ENCODE data around the gene SPINK8. TPM values are rescaled to one million over a fixed set of nuclear protein-coding genes. Genes with fewer than 3 reads are reported as not detected.

SPINK8 gene
- total and polyA plus RNA-seq, 8 donors = not detected

DNA sequence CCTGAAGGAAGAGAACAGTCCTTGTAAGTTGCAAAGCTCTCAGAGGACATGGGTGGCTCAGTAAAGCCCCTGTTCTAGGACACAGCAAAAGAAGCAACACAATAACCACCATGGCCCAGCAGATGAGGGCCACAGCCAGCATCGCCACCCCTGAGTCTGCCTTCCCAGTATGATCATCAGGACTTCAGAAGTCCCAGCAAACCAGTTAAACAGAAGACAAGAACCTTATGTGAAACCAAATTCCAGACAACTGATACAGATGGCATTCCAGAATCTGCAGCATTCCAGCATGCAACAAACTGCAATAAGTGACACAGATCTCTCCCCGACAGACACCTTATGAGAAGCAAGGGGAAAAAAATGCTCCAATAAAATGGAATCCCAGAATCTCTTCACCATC, 30.4 kb downstream of the SPINK8 start:
- intact Hi-C loops (cut with DNase I; ENCODE audit: low total_unique reads) = no loop called here
- Histone ChIP-seq H3K27ac (no peak overlapping the region), H3K27me3 (no peaks in the 10 kb centered on the region), H3K36me3 (peaks cover 3 to 5% (median 4%) of the 10 kb centered on the region in 4 donors), H3K9me3 (no peaks in the 10 kb centered on the region), H3K4me1 (peaks cover 7 to 39% (median 29%) of the 10 kb centered on the region in 4 donors), H3K4me3 (no peak overlapping the region)
- no peak for DNase-seq
- TF ChIP-seq, protein P1, sequence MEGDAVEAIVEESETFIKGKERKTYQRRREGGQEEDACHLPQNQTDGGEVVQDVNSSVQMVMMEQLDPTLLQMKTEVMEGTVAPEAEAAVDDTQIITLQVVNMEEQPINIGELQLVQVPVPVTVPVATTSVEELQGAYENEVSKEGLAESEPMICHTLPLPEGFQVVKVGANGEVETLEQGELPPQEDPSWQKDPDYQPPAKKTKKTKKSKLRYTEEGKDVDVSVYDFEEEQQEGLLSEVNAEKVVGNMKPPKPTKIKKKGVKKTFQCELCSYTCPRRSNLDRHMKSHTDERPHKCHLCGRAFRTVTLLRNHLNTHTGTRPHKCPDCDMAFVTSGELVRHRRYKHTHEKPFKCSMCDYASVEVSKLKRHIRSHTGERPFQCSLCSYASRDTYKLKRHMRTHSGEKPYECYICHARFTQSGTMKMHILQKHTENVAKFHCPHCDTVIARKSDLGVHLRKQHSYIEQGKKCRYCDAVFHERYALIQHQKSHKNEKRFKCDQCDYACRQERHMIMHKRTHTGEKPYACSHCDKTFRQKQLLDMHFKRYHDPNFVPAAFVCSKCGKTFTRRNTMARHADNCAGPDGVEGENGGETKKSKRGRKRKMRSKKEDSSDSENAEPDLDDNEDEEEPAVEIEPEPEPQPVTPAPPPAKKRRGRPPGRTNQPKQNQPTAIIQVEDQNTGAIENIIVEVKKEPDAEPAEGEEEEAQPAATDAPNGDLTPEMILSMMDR (IDR thresholded peaks at IDR 0.05) = no peak
- TF ChIP-seq POLR2AphosphoS5 (IDR thresholded peaks at IDR 0.05) = no peak
- no peak for TF ChIP-seq POLR2A (IDR thresholded peaks at IDR 0.05)
- TF ChIP-seq EP300 (IDR thresholded peaks at IDR 0.05) = no peak
- WGBS, 5 donors = 94 to 100% (median 98%) methylated on average over 2 of the region's 2 CpGs

DNA sequence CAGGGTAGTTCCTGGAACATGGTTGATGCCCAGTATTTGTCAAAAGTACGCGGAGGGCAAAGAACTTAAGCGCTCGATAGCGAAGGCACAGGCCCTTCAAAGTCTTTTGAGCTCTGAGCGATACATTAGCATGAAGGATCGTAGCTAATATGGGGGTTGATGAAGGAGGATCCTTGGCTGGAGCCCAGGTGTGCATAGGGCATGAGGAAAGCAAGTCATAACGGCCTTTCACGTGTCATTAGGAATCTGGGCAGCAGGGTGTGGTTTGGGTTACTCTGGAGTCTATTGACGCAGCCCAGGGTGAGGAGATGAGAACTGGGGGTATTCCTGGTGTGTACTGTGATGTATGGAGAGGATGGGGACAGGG, 31.7 kb downstream of the SPINK8 start:
- WGBS, 5 donors = 2 to 6% (median 4%) methylated on average over 10 of the region's 10 CpGs
- H3K27ac ChIP-seq = peak overlapping the region; percentile 93 to 98 (median 98)
- H3K4me1 ChIP-seq = peaks cover 7 to 42% (median 32%) of the 10 kb centered on the region in 4 donors

DNA sequence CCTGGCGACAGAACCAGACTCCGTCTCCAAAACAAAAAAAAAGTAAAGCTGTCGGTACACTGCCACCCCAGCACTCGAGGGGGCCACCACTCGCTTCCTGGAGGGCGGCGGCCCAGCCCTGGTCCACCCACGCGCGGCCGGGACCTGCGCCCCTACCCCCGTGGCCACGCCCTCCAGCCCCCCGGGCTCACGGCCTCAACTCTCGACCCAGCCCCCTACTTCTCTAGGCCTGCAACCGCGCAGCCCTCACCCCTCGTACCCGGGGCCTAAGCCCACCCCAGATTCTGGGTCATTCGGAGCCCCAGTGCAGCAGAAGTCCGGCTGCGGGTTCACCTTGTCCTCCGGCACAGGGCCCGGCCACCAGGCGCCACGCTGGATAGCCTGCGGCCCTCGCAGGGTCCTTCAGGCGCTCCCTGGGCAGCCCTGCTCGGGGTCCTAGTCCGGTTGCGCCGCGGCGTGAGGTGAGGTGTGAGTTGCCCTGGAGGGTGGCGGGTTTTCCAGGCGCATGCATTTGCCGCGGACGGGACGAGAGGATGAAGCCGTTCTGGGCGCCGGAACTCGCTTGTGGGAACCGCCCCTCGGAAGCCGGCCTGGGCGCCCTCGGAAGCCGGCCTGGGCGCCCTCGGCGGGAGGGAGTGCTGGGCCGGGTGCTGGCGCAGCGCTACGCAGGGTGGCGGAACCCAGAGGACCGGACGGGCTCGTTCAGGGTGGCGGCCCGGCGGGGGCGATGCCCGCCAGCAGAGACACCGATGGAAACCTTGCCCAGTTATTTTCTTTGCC, 32.3 kb downstream of the SPINK8 start, which contains the start of gene NME6:
TSS of gene NME6 (minus strand) at position 348 of the 780 bp plus-strand sequence.
- WGBS, 5 donors = 0 to 2% (median 1%) methylated on average over 22 to 70 of the region's 70 CpGs
- H3K4me1 ChIP-seq = peaks cover 7 to 42% (median 32%) of the 10 kb centered on the region in 4 donors
- intact Hi-C loops (cut with DNase I; ENCODE audit: low total_unique reads) = no loop called here
- DNase-seq = peak; percentile 92 to 97
- H3K36me3 ChIP-seq = peaks cover 19 to 23% (median 22%) of the 10 kb centered on the region in 4 donors
- H3K27ac ChIP-seq = peak within 1 kb of the TSS; percentile 93 to 98 (median 98)
- TF ChIP-seq POLR2A (IDR thresholded peaks at IDR 0.05) (peak in 2 of 4 donors; percentile 13 to 21), POLR2AphosphoS5 (IDR thresholded peaks at IDR 0.05) (peak; percentile 58 to 91 (median 81)), EP300 (IDR thresholded peaks at IDR 0.05) (no peak)
- H3K4me3 ChIP-seq = peak within 1 kb of the TSS; percentile 79 to 94 (median 89)
- H3K27me3 ChIP-seq = no peaks in the 10 kb centered on the region
- no peaks in the 10 kb centered on the region for H3K9me3 ChIP-seq

More for the DNA sequence above, 31.7 kb downstream of the SPINK8 start:
- H3K27me3 ChIP-seq = no peaks in the 10 kb centered on the region
- H3K4me3 ChIP-seq = peak overlapping the region; percentile 79 to 94 (median 89)
- intact Hi-C loops (cut with DNase I; ENCODE audit: low total_unique reads) = no loop called here
- TF ChIP-seq POLR2A (IDR thresholded peaks at IDR 0.05) (no peak), POLR2AphosphoS5 (IDR thresholded peaks at IDR 0.05) (no peak), EP300 (IDR thresholded peaks at IDR 0.05) (no peak)
- TF ChIP-seq, protein P1 (IDR thresholded peaks at IDR 0.05) = no peak
- no peaks in the 10 kb centered on the region for H3K9me3 ChIP-seq
- peaks cover 14 to 17% (median 16%) of the 10 kb centered on the region in 4 donors for H3K36me3 ChIP-seq
- DNase-seq = peak; percentile 26 to 75

DNA sequence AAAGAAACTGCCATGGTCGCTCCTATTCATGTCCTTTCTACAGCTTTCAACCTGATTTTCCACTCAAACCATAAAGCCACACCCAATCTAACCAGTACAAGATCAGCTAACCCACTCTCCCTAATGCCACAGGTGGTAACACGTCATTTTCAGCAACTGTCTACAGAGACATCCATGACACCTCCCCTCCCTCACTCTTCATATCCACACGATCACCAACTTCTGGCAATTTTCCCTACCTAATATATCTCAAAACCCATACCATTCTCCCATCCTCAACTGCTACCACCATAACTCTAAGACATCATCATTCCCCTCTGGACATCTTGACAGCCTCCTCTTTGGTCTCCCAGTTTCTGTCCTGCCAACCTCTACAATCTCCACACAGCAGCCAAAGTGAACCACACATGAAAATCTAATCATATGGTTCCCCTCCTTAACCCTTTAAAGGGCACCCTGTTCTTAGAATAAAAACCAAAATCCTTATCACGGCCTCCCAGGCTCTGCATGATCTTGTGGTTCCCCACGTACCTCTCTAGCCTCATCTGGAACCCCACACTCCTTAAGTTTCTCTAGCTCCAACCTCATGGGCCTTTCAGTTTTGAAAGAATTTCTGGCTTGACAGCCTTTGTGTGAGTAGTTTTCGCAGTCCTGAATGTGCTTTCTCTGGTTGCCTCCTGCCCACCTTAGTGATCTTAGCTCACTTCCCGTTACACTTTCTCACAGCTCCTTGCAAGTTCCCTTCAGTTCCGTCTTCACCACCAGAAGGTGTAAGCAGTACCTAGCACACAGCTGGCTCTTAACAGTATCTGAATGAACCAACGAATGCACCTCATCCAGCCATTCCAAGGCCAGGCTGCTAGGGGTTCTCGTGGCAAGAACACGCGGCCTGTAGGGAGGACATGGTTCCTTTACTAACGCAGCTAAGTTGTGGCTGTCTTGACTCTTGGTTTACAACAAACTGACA, 33.4 kb downstream of the SPINK8 start:
- 62 to 80% (median 70%) methylated on average over 13 of the region's 13 CpGs for WGBS, 5 donors
- TF ChIP-seq, protein P1 (IDR thresholded peaks at IDR 0.05) = no peak
- TF ChIP-seq POLR2AphosphoS5 (IDR thresholded peaks at IDR 0.05) = no peak
- TF ChIP-seq POLR2A (IDR thresholded peaks at IDR 0.05) = no peak
- no peak for TF ChIP-seq EP300 (IDR thresholded peaks at IDR 0.05)
- H3K27me3 ChIP-seq = no peaks in the 10 kb centered on the region
- H3K27ac ChIP-seq = peak overlapping the region in 4 of 5 donors; percentile 93 to 98 (median 98)
- H3K36me3 ChIP-seq = peaks cover 29 to 35% (median 34%) of the 10 kb centered on the region in 4 donors
- H3K4me3 ChIP-seq = peak overlapping the region; percentile 79 to 94 (median 89)
- H3K4me1 ChIP-seq = peaks cover 7 to 42% (median 32%) of the 10 kb centered on the region in 4 donors
- intact Hi-C loops (cut with DNase I; ENCODE audit: low total_unique reads) = no loop called here
- peak in 1 of 2 donors; percentile 49 for DNase-seq
- no peaks in the 10 kb centered on the region for H3K9me3 ChIP-seq
